H1 (cell line): ENCODE data around the gene ABCF2. TPM values are rescaled to one million over a fixed set of nuclear protein-coding genes. Genes with fewer than 3 reads are reported as not detected.
A peak's percentile ranks its signal among the peaks of the same experiment; 100 is the strongest.

ENCODE experiments used
- CTCF ChIA-PET: fragments of 300-600 bp; sonication (Branson Sonifier 250); formaldehyde crosslinking; loops from one replicate; lab custom pipeline; 2021; ENCODE audit not compliant: partially characterized antibody; lab: Charles Lee
- POLR2A ChIA-PET: fragments of 300-600 bp; sonication (Branson Sonifier 250); formaldehyde crosslinking; loops from one replicate; lab custom pipeline; 2021; ENCODE audit warnings: inconsistent platforms; ENCODE audit not compliant: partially characterized antibody; lab: Charles Lee
- DNase-seq, 2 experiments: peaks; one replicate each; pipeline versions ENCODE4 v3.0.0 to v3.0.0-alpha.2; 2010 to 2022; ENCODE audit warnings: low spot score in 2 of 2, low read depth in 1 of 2, mixed read lengths in 1 of 2
- FAIRE-seq: peaks from 2 replicates; lab custom pipeline; 2011; peaks lifted over from hg19 to GRCh38; lab: Jason Lieb, UNC
- H2AFZ ChIP-seq: 2 replicates; pipeline ENCODE4 v1.8.1; 2012; ENCODE audit warnings: low read length, inconsistent platforms
- H2AK5ac ChIP-seq: 2 replicates; pipeline ENCODE4 v1.6.1; 2013; ENCODE audit warnings: low read depth, low read length
- H2BK120ac ChIP-seq: replicated peaks from 2 replicates; pipeline ENCODE3; 2013; ENCODE audit warnings: low read depth, low read length, inconsistent platforms
- H2BK12ac ChIP-seq: 2 replicates; pipeline ENCODE4 v1.6.1; 2013; ENCODE audit warnings: low read depth, low read length
- H2BK15ac ChIP-seq: 2 replicates; pipeline ENCODE4 v1.6.1; 2013; ENCODE audit warnings: low read length
- H2BK20ac ChIP-seq: 2 replicates; pipeline ENCODE4 v1.6.1; 2013; ENCODE audit warnings: low read length
- H2BK5ac ChIP-seq: 2 replicates; pipeline ENCODE4 v1.6.1; 2013; ENCODE audit warnings: low read depth, low read length
- H3K14ac ChIP-seq: 2 replicates; pipeline ENCODE4 v1.6.1; 2013; ENCODE audit warnings: inconsistent platforms; ENCODE audit not compliant: insufficient read length
- H3K18ac ChIP-seq: 2 replicates; pipeline ENCODE4 v1.6.1; 2013; ENCODE audit warnings: low read length; ENCODE audit errors: extremely low read depth
- H3K23ac ChIP-seq: 2 replicates; pipeline ENCODE4 v1.6.1; 2013; ENCODE audit warnings: inconsistent platforms; ENCODE audit not compliant: insufficient read length
- H3K23me2 ChIP-seq: 2 replicates; pipeline ENCODE4 v1.6.1; 2013; ENCODE audit warnings: low read depth, low read length
- H3K27ac ChIP-seq: 2 replicates; pipeline ENCODE4 v1.6.1; 2011; ENCODE audit warnings: low read depth, low read length, inconsistent platforms
- H3K27me3 ChIP-seq, 4 experiments: replicated peaks in 1 of 4; 1 replicate in 1 of 4; 2 replicates in 3 of 4; pipeline versions ENCODE4 v1.6.1 to v1.8.1; 2011 to 2013; ENCODE audit warnings: low read length in 3 of 4, mild to moderate bottlenecking in 3 of 4, inconsistent platforms in 2 of 4, mixed read lengths in 2 of 4, moderate library complexity in 1 of 4; ENCODE audit not compliant: control insufficient read depth in 3 of 4, insufficient read depth in 3 of 4; ENCODE audit errors: extremely low read depth in 1 of 4
- H3K36me3 ChIP-seq, 4 experiments: 2 replicates each; pipeline versions ENCODE4 v1.6.1 to v1.8.1; 2011 to 2013; ENCODE audit warnings: mild to moderate bottlenecking in 4 of 4, low read length in 3 of 4, moderate library complexity in 2 of 4, control low read depth in 1 of 4, inconsistent platforms in 1 of 4; ENCODE audit not compliant: insufficient read depth in 4 of 4, control insufficient read depth in 2 of 4
- H3K4ac ChIP-seq: replicated peaks from 2 replicates; pipeline ENCODE3; 2013; ENCODE audit warnings: low read length, low read depth, mixed read lengths, inconsistent platforms; ENCODE audit not compliant: insufficient read length
- H3K4me1 ChIP-seq, 4 experiments: replicated peaks in 1 of 4; 1 replicate in 1 of 4; 2 replicates in 3 of 4; pipeline versions ENCODE4 v1.6.1 to v1.8.1; 2011 to 2013; ENCODE audit warnings: low read length in 3 of 4, inconsistent platforms in 2 of 4, mixed read lengths in 1 of 4; ENCODE audit not compliant: insufficient read depth in 4 of 4, control insufficient read depth in 3 of 4
- H3K4me2 ChIP-seq, 2 experiments: 2 replicates each; pipeline versions ENCODE4 v1.6.1 to v1.8.1; 2011 to 2013; ENCODE audit warnings: low read depth in 2 of 2, low read length in 2 of 2, control low read depth in 1 of 2, inconsistent platforms in 1 of 2, mild to moderate bottlenecking in 1 of 2; ENCODE audit not compliant: insufficient read depth in 1 of 2
- H3K4me3 ChIP-seq, 4 experiments: fragments of 200-600, 300-600 bp in 1 of 4; sonication (generic), shearing (Covaris generic), sonication (Bioruptor Twin) in 1 of 4; 2 replicates each; pipeline versions ENCODE4 v1.5.1 to v1.8.1; 2011 to 2016; ENCODE audit warnings: low read length in 4 of 4, low read depth in 3 of 4, control low read depth in 2 of 4, inconsistent platforms in 2 of 4, mild to moderate bottlenecking in 2 of 4, mixed read lengths in 1 of 4, moderate library complexity in 1 of 4; ENCODE audit not compliant: insufficient read depth in 2 of 4; ENCODE audit errors: extremely low read depth in 1 of 4
- H3K56ac ChIP-seq: replicated peaks from 2 replicates; pipeline ENCODE3; 2013; ENCODE audit warnings: low read depth, mild to moderate bottlenecking, mixed read lengths, low read length, inconsistent platforms; ENCODE audit not compliant: insufficient read length
- H3K79me1 ChIP-seq: 2 replicates; pipeline ENCODE4 v1.6.1; 2013; ENCODE audit warnings: low read depth, low read length, control low read depth
- H3K79me2 ChIP-seq, 2 experiments: 2 replicates each; pipeline versions ENCODE4 v1.6.1 to v1.8.1; 2012 to 2013; ENCODE audit warnings: low read length in 2 of 2, mild to moderate bottlenecking in 2 of 2, inconsistent platforms in 1 of 2; ENCODE audit not compliant: insufficient read depth in 2 of 2, control insufficient read depth in 1 of 2
- H3K9ac ChIP-seq, 4 experiments: replicated peaks in 1 of 4; 1 replicate in 1 of 4; 2 replicates in 3 of 4; pipeline versions ENCODE4 v1.6.1 to v1.8.1; 2011 to 2013; ENCODE audit warnings: low read depth in 3 of 4, low read length in 3 of 4, control low read depth in 2 of 4, mild to moderate bottlenecking in 2 of 4, moderate library complexity in 2 of 4, inconsistent platforms in 1 of 4; ENCODE audit errors: extremely low read depth in 1 of 4
- H3K9me3 ChIP-seq, 2 experiments: 2 replicates each; pipeline versions ENCODE4 v1.6.1 to v1.8.1; 2012 to 2013; ENCODE audit warnings: mild to moderate bottlenecking in 2 of 2, moderate library complexity in 2 of 2, control low read depth in 1 of 2, inconsistent platforms in 1 of 2, low read depth in 1 of 2, low read length in 1 of 2, mixed read lengths in 1 of 2; ENCODE audit not compliant: insufficient read depth in 2 of 2
- H4K20me1 ChIP-seq, 2 experiments: replicated peaks in 1 of 2; 2 replicates each; pipeline versions ENCODE3 to v1.8.1; 2011 to 2013; ENCODE audit warnings: inconsistent platforms in 2 of 2, low read length in 2 of 2, mild to moderate bottlenecking in 1 of 2; ENCODE audit not compliant: insufficient read depth in 2 of 2, control insufficient read depth in 1 of 2
- H4K5ac ChIP-seq: 2 replicates; pipeline ENCODE4 v1.6.1; 2013; ENCODE audit warnings: low read length, low read depth, mixed read lengths, inconsistent platforms; ENCODE audit not compliant: insufficient read length
- H4K8ac ChIP-seq: 2 replicates; pipeline ENCODE4 v1.8.0; 2013; ENCODE audit warnings: mild to moderate bottlenecking, moderate library complexity, low read length, inconsistent platforms; ENCODE audit not compliant: insufficient read depth; ENCODE audit errors: extremely low read depth
- H4K91ac ChIP-seq: replicated peaks from 2 replicates; pipeline ENCODE3; 2013; ENCODE audit warnings: low read length, mixed read lengths, inconsistent platforms; ENCODE audit not compliant: insufficient read length
- ASH2L ChIP-seq: fragments of 200-600, 300-600 bp; sonication (generic); IDR thresholded peaks from one replicate; pipeline ENCODE4 v1.7.1; 2017; ENCODE audit warnings: low read length
- CBX5 ChIP-seq: fragments of 300-800, 300-1000 bp; sonication (generic); IDR thresholded peaks from 2 replicates; pipeline ENCODE4 v1.7.1; 2016; ENCODE audit warnings: antibody characterized with exemption, low read length, low read depth
- EP300 ChIP-seq, 2 experiments: IDR thresholded peaks; 1 replicate in 1 of 2; 2 replicates in 1 of 2; pipeline ENCODE4 v1.6.1; 2011 to 2012; ENCODE audit warnings: low read depth in 2 of 2, low read length in 2 of 2, mild to moderate bottlenecking in 2 of 2, borderline replicate concordance in 1 of 2, inconsistent platforms in 1 of 2, moderate library complexity in 1 of 2
- HDAC6 ChIP-seq: IDR thresholded peaks from one replicate; pipeline ENCODE4 v1.7.1; 2012; ENCODE audit warnings: low read depth, mild to moderate bottlenecking, inconsistent platforms, low read length, moderate library complexity
- KDM4A ChIP-seq: IDR thresholded peaks from one replicate; pipeline ENCODE4 v1.7.1; 2012; ENCODE audit warnings: low read depth, mild to moderate bottlenecking, moderate library complexity, low read length, inconsistent platforms; ENCODE audit not compliant: severe bottlenecking
- RFX5 ChIP-seq: IDR thresholded peaks from 2 replicates; pipeline ENCODE4 v1.6.1; 2011; ENCODE audit warnings: low read depth, low read length, improper control_type of control experiment, borderline replicate concordance
- SP2 ChIP-seq: IDR thresholded peaks from 2 replicates; pipeline ENCODE4 v1.6.1; 2012; ENCODE audit warnings: mild to moderate bottlenecking, low read length, inconsistent platforms
- SUZ12 ChIP-seq: fragments of 200-600 bp; sonication (generic); IDR thresholded peaks from 2 replicates; pipeline ENCODE4 v1.6.1; 2012; ENCODE audit warnings: mild to moderate bottlenecking, inconsistent platforms, low read length, moderate library complexity, mixed read lengths
- TAF7 ChIP-seq: optimal IDR thresholded peaks from 2 replicates; pipeline ENCODE3; 2011; ENCODE audit warnings: low read depth, mild to moderate bottlenecking, inconsistent platforms, low read length, moderate library complexity, borderline replicate concordance
- ZNF274 ChIP-seq: IDR thresholded peaks from 2 replicates; pipeline ENCODE4 v1.7.0; 2012; ENCODE audit warnings: low read length, borderline replicate concordance; ENCODE audit errors: extremely low read depth
- WGBS, 2 experiments: shearing (Covaris generic) in 1 of 2; methylation state at CpG; one replicate each; pipeline versions ENCODE4 v1.1.6 to v1.1.7; 2013 to 2015; ENCODE audit warnings: low lambda C conversion rate in 2 of 2, mixed read lengths in 2 of 2, inconsistent platforms in 1 of 2, low coverage in 1 of 2, missing lambda C conversion rate in 1 of 2; ENCODE audit not compliant: insufficient replicate concordance in 2 of 2, insufficient coverage in 1 of 2, insufficient read length in 1 of 2; ENCODE audit errors: extremely low coverage in 1 of 2, missing lambda C conversion rate in 1 of 2; 5-methylcytosine and 5-hydroxymethylcytosine counted together
- polyA plus RNA-seq, 7 experiments: library from polyadenylated mRNA; depleted of rRNA in 3 of 7; stranded (reverse) in 5 of 7; unstranded in 2 of 7; fragments of >200 nt in 5 of 7; fragments of 200-250 nt in 2 of 7; gene quantifications; 1 replicate in 5 of 7; 2 replicates in 1 of 7; 4 replicates in 1 of 7; pipeline versions ENCODE4 v1.2.1 to v1.2.3, GENCODE V29; 2011 to 2013; ENCODE audit warnings: missing spikeins in 2 of 7, mixed read lengths in 2 of 7
- total RNA-seq: library from RNA; stranded (reverse); fragmentation: NEBNext Ultra II Directional; extraction: Animal tissue kit (Norgen Biotek cat#: 25700); gene quantifications from 2 replicates; pipeline ENCODE4 v1.2.1, GENCODE V29; 2021

The ABCF2 gene
- total and polyA plus RNA-seq, 2 of the 8 experiments (the other 6 are each of a cell fraction or from before 2014, with no cell fraction given): 28.0 to 55.0 TPM

- no peak overlapping the region for H4K8ac ChIP-seq
- no peak overlapping the region for H3K23ac ChIP-seq
- H3K18ac ChIP-seq: no peak overlapping the region
- no peak overlapping the region for H4K91ac ChIP-seq
- no peak overlapping the region for H4K5ac ChIP-seq
- no peak overlapping the region for H2BK12ac ChIP-seq
- H3K4ac ChIP-seq: no peak overlapping the region
- no peaks in the 10 kb centered on the region; the same call in 1 of the 2 replicates for H3K23me2 ChIP-seq
- no peaks in the 10 kb centered on the region for H4K20me1 ChIP-seq
- H3K79me2 ChIP-seq: no peaks in the 10 kb centered on the region
- no peak overlapping the region for H2AK5ac ChIP-seq
- FAIRE-seq (peak; percentile 24), DNase-seq (peak in 1 of 2 experiments; percentile 93)
- H3K56ac ChIP-seq: no peak overlapping the region
- ChIA-PET CTCF (interaction anchor here (0.6 to 7.4 kb wide), 24 partner anchors 8 to 163 kb away, joined by 3 to 52 read pairs (median 4); partner anchors contain the start of gene CHPF2), POLR2A (no interaction called here)
- no peaks in the 10 kb centered on the region; a peak in 1 of 7 replicates for H3K4me1 ChIP-seq
- H2BK120ac ChIP-seq: no peak overlapping the region
- no peak overlapping the region for H3K27ac ChIP-seq
- peaks cover 1 to 14% of the 10 kb centered on the region in 2 experiments; a peak in 2 of 4 replicates for H3K9me3 ChIP-seq
- peaks cover 24 to 67% (median 55%) of the 10 kb centered on the region in 4 experiments for H3K27me3 ChIP-seq
- H3K9ac ChIP-seq: no peak overlapping the region
- 34% methylated on average over 42 of the region's 42 CpGs; no CpG with 5 or more reads in 1 of the 2 experiments for WGBS, 2 experiments
- no peak overlapping the region for H2BK15ac ChIP-seq
- no peaks in the 10 kb centered on the region for H3K79me1 ChIP-seq
- peaks cover 0 to 6% (median 0%) of the 10 kb centered on the region in 4 experiments; a peak in 1 of 8 replicates for H3K36me3 ChIP-seq
- no peak overlapping the region for H3K4me3 ChIP-seq
- no peak overlapping the region for H3K4me2 ChIP-seq
- H2BK5ac ChIP-seq: no peak overlapping the region
- no peak overlapping the region for H3K14ac ChIP-seq
- H2BK20ac ChIP-seq: no peak overlapping the region
- no peak overlapping the region for H2AFZ ChIP-seq
- TF ChIP-seq RFX5 (no peak), HDAC6 (no peak), CBX5 (no peak), SUZ12 (peak; percentile 17; the same call in 1 of the 2 replicates), ZNF274 (no peak), SP2 (no peak), TAF7 (peak; percentile 86), ASH2L (no peak), EP300 (IDR thresholded peaks at IDR 0.05; ENCODE audit: borderline replicate concordance in 1 of 2, low read depth in 2 of 2, low read length in 2 of 2) (no peak), KDM4A (no peak)
Observed at GRCh38 chr7:151172273-151173141, 54.5 kb downstream of the ABCF2 start.
